ENCODE measurements around the gene MAD1L1.

The MAD1L1 gene

GRCh38 chr7:2258661-2259365, 26.1 kb upstream of the MAD1L1 start:
- DNase-seq (ENCODE audit: low read depth in 3 of 3), result no peak

DNA sequence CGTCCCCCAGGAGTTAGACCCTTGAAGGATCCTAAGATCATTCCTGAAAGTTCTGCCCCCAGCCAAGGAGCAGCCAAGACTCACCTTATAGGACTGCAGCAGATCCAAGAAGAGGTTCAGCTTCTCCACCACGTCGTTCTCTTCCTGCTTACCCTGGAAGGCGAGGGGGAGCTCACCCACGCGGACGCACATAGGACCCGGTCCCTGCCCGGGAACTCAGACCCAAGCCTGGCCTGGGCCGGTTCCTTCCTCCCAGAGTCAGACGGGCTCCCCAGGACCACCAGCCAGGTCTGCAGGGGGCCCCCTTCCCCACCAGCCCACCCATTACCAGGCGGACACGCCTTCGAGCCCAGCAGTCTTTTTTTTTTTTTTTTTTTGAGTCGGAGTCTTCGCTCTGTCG, 24.9 kb upstream of the MAD1L1 start:
- no peak for DNase-seq (ENCODE audit: low read depth in 3 of 3)

DNA sequence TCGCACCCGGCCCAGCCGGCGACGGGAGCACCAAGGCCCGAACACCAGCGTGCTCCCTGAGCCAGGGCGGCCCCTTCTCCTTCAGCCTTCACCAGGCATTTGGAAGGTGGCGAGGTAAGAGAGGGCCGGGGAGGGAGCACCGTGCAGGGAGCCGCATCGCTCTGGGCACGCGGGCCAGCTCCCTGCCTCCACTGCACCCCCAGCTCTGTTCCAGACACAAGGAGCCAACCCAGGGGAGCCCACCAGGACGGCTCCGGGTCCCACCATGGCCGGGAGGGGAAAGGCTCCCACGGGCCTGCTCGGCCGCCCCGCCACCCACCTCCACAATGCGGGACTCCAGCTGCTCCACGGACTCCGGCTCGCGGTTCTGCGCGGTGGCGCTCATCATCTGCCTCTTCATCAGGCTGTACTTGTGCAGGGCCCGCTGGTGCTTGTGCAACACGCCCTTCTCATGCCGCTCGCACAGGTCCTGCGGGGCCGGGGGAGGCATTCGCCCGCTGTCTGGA, 24.4 kb upstream of the MAD1L1 start:
- no peak for DNase-seq (ENCODE audit: low read depth in 3 of 3)

- DNase-seq (ENCODE audit: low read depth in 3 of 3), result no peak
These were observed 23.7 kb upstream of the MAD1L1 start for GRCh38 chr7:2256306-2257045.

DNA sequence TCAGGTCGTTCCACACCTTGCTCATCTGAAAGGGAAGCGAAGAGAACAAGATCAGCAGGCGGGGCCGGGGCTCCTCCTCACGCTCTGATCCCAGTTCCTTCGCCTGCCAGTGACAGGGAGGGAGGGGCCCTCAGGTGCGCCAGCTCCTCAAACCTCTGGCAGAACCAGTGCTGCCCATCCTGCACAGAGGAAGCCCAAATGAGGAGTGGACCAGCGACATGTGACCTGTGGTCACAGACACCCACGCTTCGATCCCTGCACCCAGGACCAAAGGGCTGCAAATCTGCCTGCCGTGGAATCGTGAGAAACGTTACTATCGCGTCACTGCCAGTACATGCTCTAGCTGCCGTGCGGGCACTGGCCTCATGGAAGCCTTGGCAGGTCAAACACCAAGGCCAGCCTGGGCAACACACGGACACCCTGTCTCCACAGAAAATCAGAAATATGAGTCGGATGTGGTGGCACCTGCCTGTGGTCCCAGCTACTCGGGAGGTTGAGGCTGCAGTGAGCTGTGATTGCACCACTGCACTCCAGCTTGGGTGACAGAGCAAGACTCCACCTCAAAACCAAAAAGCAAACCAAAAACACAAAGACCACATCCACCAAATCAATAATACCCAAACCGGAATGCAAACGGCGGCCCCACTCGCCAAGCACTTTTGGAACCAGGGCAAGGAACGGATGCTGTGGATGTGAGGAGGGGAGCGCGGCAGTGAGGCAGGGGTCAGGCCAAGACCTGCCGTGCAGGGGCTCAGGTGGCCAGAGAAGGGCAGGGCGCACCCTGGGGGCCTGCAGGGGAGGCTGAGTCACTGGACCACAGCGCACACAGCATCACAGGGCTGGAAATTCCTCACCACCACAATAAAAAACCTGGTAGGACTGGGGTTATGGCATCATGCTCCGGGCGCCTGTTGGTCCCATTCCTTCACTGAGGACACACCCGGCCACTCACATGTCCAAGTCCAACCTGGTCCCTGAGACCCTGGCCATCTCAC, 22.7 kb upstream of the MAD1L1 start:
- DNase-seq (ENCODE audit: low read depth in 3 of 3), result no peak

- DNase-seq (ENCODE audit: low read depth in 3 of 3), result no peak
These were observed 21.8 kb upstream of the MAD1L1 start for GRCh38 chr7:2254429-2255144.

DNA sequence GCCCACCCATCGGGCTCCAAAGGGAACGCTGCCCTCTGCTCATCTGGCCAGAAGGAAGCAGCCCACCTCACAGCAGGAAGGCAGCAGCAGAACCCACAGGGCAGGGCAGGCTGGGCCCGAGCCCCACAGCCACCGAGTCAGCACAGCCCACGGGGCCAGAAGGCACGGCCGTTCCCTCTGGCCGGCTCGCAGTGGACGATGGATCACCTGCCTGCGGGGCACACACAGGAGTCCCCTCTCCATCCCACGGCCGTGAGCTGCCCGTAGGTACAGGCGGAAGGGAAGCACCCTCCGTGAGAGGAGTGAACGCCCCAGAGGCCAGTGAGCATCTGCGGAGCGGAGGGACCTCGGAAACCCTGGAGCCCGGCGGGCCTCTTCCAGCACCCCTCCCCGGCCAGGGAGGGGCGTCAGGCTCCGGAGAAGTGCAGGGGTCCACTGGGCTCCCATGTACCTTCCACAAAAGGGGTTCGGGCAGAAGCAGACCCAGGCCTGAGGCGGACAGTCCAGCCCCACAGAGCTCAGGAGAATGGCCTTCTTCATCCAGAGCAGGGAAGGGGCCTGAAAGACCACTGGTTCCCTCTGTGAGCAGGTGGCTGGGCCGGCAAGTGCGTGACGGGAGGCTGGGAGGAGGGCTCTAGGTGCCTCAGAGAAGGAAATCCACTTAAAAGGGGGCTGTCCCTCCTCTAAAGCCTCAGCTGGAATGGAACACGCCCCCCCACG, 20.9 kb upstream of the MAD1L1 start:
- DNase-seq (ENCODE audit: low read depth in 3 of 3), result no peak

GRCh38 chr7:2253021-2253420, 20.3 kb upstream of the MAD1L1 start:
- DNase-seq (ENCODE audit: low read depth in 3 of 3), result no peak

- no peak for DNase-seq (ENCODE audit: low read depth in 3 of 3)
These were observed 19.4 kb upstream of the MAD1L1 start for GRCh38 chr7:2251841-2252771.

GRCh38 chr7:2251381-2251780, 18.6 kb upstream of the MAD1L1 start:
- no peak for DNase-seq (ENCODE audit: low read depth in 3 of 3)

DNA sequence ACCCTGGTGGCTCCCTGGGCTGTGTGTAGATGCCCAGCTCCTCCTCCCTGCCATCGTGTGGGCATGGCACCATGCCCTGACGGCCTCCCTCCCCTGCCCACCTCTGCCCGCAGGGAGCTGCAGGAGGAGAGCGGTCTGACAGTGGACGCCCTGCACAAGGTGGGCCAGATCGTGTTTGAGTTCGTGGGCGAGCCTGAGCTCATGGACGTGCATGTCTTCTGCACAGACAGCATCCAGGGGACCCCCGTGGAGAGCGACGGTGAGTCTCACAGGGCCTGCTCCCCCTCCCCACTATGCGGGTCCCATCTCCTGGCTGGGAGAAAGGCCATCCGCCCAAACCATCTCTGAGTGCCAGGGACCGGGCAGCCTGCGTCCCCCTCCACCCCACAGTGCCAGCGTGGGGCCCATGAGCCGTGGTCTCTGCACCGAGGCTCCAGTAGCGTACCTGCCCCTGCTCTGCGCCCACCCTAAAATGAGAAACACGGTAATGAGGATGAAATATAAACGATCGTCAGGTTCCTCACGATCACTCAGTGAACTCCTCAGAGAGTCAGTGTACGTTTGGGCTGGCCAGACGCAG, 17.1 kb upstream of the MAD1L1 start:
- no peak for DNase-seq (ENCODE audit: low read depth in 3 of 3)

DNA sequence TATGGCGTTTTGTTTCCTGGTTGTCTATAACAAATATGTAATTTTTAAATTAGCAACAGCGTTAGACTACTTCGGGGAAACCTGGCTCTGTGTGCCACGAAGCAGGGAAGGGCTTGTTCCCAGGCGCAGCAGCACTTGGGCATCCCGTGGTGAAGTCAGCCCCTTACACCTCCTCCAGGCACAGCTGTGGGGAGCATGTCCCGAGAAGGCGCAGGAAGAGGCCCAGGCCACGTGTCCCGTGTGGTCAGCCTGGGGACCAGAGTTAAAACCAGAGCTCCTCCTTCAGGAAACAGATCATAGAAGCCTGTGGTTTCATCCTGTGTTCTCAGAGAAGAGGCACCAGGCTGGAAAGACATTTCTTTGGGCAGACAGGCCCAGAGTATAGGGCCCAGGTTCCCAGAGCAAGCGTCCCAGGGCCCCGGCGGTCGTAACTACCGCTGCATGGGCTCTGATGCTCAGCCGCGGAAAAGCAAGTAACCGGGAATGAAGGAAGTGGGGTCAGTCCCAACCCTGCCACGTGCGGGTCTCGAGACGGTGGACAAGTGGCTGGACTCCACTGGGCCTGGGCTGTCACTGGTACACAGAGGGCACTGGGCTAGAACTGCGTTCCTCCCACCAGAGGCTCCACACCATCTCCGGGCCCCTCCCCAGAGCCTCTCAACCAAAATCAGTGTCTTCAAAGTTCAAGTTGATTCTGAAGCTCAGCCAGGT, 16.4 kb upstream of the MAD1L1 start:
- no peak for DNase-seq (ENCODE audit: low read depth in 3 of 3)

- peak in 1 of 3 donors; percentile 27 for DNase-seq (ENCODE audit: low read depth in 3 of 3)
These were observed 14.6 kb upstream of the MAD1L1 start for GRCh38 chr7:2247141-2247995.

DNA sequence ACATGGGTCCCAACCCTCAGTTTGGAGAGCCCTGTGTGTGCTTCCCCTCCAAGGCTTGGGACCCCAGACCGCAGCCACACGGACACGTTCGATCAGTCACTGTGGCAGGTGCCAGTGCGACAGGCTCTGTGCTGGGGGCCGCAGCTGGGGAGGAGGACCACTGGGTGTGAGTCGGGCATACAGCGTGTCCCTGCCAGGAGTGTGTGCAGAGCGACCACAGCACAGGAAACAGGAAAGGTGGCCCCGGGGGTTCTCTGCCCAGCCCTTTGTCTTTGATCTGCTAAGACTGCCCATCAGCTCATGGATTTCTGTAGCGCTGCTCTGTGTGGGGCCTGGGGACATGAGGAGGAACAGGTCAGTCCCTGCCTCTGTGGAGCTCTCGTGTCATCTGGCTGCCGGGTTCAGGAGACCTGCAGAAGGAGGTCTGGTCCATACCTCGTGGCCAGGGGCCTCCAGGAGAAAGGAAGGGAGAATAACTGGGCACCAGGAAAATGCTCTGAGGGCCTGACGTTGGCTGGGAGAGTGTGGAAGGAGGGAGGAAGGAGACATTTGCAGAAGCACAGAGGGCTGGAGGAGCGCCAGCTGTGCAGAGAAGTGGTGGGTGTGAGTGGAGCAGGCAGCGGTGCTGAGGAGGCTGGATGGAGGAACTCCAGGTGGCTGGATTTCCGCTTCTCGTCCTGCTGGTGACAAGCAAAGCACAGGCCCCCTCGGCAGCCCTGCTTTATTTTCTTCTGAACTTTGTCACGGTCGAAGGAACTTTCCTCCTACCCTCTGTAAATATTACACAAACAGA, 13.3 kb upstream of the MAD1L1 start:
- no peak for DNase-seq (ENCODE audit: low read depth in 3 of 3)

- no peak for DNase-seq (ENCODE audit: low read depth in 3 of 3)
These were observed 11.8 kb upstream of the MAD1L1 start for GRCh38 chr7:2244404-2244995.

DNA sequence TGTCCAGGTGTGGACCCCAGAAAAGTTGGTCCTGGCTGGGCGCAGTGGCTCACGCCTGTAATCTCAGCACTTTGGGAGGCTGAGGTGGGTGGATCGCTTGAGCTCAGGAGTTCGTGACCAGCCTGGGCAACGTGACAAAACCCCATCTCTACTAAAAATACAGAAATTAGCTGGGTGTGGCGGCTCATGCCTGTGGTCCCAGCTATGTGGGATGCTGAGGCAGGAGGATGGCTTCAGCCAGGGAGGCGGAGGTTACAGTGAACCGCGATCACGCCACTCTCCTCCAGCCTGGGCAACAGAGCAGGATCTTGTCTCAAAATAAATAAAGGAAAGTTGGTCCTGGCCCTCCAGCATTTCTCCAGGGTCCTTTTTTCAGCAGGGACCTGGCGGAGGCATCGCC, 10.7 kb upstream of the MAD1L1 start:
- no peak for DNase-seq (ENCODE audit: low read depth in 3 of 3)

All from stimulated activated CD4-positive, alpha-beta T cell treated with anti-CD3 and anti-CD28 coated beads, TNF-alpha, amount 100 ng/mL, for 48 hours (primary cell).